OCI-LY3 (cell line): Measurements from ENCODE around the gene PABPN1L.

ENCODE experiments used
- H2AFZ ChIP-seq: fragments of 200-600, 300-600 bp; shearing (Covaris generic); 2 replicates; pipeline ENCODE4 v1.6.0; 2014; ENCODE audit warnings: antibody characterized with exemption, low read depth, low read length
- H3K27ac ChIP-seq: fragments of 200-600, 300-600 bp; sonication (generic); 2 replicates; pipeline ENCODE4 v1.5.1; 2014; ENCODE audit warnings: mild to moderate bottlenecking, low read length, moderate library complexity, mixed read lengths
- H3K27me3 ChIP-seq: fragments of 200-600, 300-600 bp; sonication (generic); 2 replicates; pipeline ENCODE4 v1.6.1; 2014; ENCODE audit warnings: low read depth, low read length, mixed read lengths
- H3K36me3 ChIP-seq: fragments of 200-600, 300-600 bp; sonication (generic); replicated peaks from 2 replicates; pipeline ENCODE3; 2014; ENCODE audit warnings: low read depth, low read length, mixed read lengths
- H3K4me1 ChIP-seq: fragments of 300-600, 200-600 bp; sonication (generic); 2 replicates; pipeline ENCODE4 v1.6.1; 2014; ENCODE audit warnings: low read length, mixed read lengths
- H3K4me2 ChIP-seq: fragments of 200-600, 300-600 bp; sonication (generic); 2 replicates; pipeline ENCODE4 v1.6.1; 2014; ENCODE audit warnings: low read length, mixed read lengths
- H3K4me3 ChIP-seq: fragments of 300-600, 200-600 bp; sonication (generic); 2 replicates; pipeline ENCODE4 v1.5.1; 2014; ENCODE audit warnings: antibody characterized with exemption, mild to moderate bottlenecking, low read length, moderate library complexity
- H3K79me2 ChIP-seq: fragments of 300-600, 200-600 bp; shearing (Covaris generic); 2 replicates; pipeline ENCODE4 v1.6.1; 2014; ENCODE audit warnings: mild to moderate bottlenecking, low read length, mixed read lengths
- H3K9ac ChIP-seq: fragments of 300-600, 200-600 bp; shearing (Covaris generic); 2 replicates; pipeline ENCODE4 v1.6.0; 2014; ENCODE audit warnings: mild to moderate bottlenecking, low read length, moderate library complexity
- H3K9me3 ChIP-seq: fragments of 200-600, 300-600 bp; shearing (Covaris generic); 2 replicates; pipeline ENCODE4 v1.6.1; 2014; ENCODE audit warnings: low read length, mixed read lengths; ENCODE audit not compliant: insufficient read depth
- H4K20me1 ChIP-seq: fragments of 200-600, 300-600 bp; sonication (generic); 2 replicates; pipeline ENCODE4 v1.6.1; 2016; ENCODE audit warnings: low read length, mixed read lengths; ENCODE audit not compliant: insufficient read depth
- CTCF ChIP-seq: fragments of 200-600, 300-600 bp; sonication (generic); IDR thresholded peaks from 2 replicates; pipeline ENCODE4 v1.5.1; 2014; ENCODE audit warnings: antibody characterized with exemption, low read length, low read depth
- EZH2phosphoT487 ChIP-seq: fragments of 200-600 bp; shearing (Covaris generic); IDR thresholded peaks from 2 replicates; pipeline ENCODE4 v1.6.1; 2018; ENCODE audit warnings: antibody characterized with exemption, mixed run types, low read depth

The PABPN1L gene

GRCh38 chr16:88846088-88846487 is 20.4 kb downstream of the PABPN1L start:
- Histone ChIP-seq H3K4me1 (no peaks in the 10 kb centered on the region), H3K4me2 (no peak overlapping the region), H3K9me3 (no peaks in the 10 kb centered on the region), H3K27me3 (no peaks in the 10 kb centered on the region), H3K4me3 (no peak overlapping the region), H3K36me3 (peaks cover 8% of the 10 kb centered on the region), H3K79me2 (no peaks in the 10 kb centered on the region), H2AFZ (no peak overlapping the region), H3K27ac (no peak overlapping the region), H4K20me1 (peaks cover 3% of the 10 kb centered on the region), H3K9ac (no peak overlapping the region)
- TF ChIP-seq EZH2phosphoT487: no peak
- TF ChIP-seq CTCF: no peak

GRCh38 chr16:88844419-88845036 is 21.9 kb downstream of the PABPN1L start:
- no peak overlapping the region for H3K27ac ChIP-seq
- no peaks in the 10 kb centered on the region for H3K79me2 ChIP-seq
- H3K36me3 ChIP-seq: peaks cover 5% of the 10 kb centered on the region
- peaks cover 3% of the 10 kb centered on the region for H4K20me1 ChIP-seq
- no peaks in the 10 kb centered on the region for H3K27me3 ChIP-seq
- no peaks in the 10 kb centered on the region for H3K9me3 ChIP-seq
- no peak overlapping the region for H3K4me3 ChIP-seq
- TF ChIP-seq CTCF: no peak
- TF ChIP-seq EZH2phosphoT487: no peak
- no peaks in the 10 kb centered on the region for H3K4me1 ChIP-seq
- H3K4me2 ChIP-seq: no peak overlapping the region
- H2AFZ ChIP-seq: no peak overlapping the region
- H3K9ac ChIP-seq: no peak overlapping the region

- H3K27ac ChIP-seq: no peak overlapping the region
- no peaks in the 10 kb centered on the region for H3K27me3 ChIP-seq
- H2AFZ ChIP-seq: no peak overlapping the region
- no peaks in the 10 kb centered on the region for H3K79me2 ChIP-seq
- H3K4me3 ChIP-seq: no peak overlapping the region
- H3K4me2 ChIP-seq: no peak overlapping the region
- H3K9ac ChIP-seq: no peak overlapping the region
- no peaks in the 10 kb centered on the region for H3K4me1 ChIP-seq
- H3K36me3 ChIP-seq: peaks cover 5% of the 10 kb centered on the region
- no peaks in the 10 kb centered on the region for H3K9me3 ChIP-seq
- H4K20me1 ChIP-seq: peaks cover 3% of the 10 kb centered on the region
- TF ChIP-seq CTCF (no peak), EZH2phosphoT487 (no peak)
Observed at GRCh38 chr16:88843256-88843655, 23.2 kb downstream of the PABPN1L start.

GRCh38 chr16:88842806-88843205 is 23.7 kb downstream of the PABPN1L start:
- Histone ChIP-seq H3K27me3 (no peaks in the 10 kb centered on the region), H3K79me2 (no peaks in the 10 kb centered on the region), H3K4me2 (no peak overlapping the region), H2AFZ (no peak overlapping the region), H3K9ac (no peak overlapping the region), H3K27ac (no peak overlapping the region), H4K20me1 (peaks cover 3% of the 10 kb centered on the region), H3K9me3 (no peaks in the 10 kb centered on the region), H3K4me1 (no peaks in the 10 kb centered on the region), H3K36me3 (peaks cover 3% of the 10 kb centered on the region), H3K4me3 (no peak overlapping the region)
- TF ChIP-seq EZH2phosphoT487: no peak
- no peak for TF ChIP-seq CTCF
